ENCODE results near the gene CNTFR.
"Not testable (repeated sequence)": the region's sequence is repeated elsewhere in the genome, so short reads cannot be mapped to it uniquely, and the experiment has no call there.

CNTFR gene, protein sequence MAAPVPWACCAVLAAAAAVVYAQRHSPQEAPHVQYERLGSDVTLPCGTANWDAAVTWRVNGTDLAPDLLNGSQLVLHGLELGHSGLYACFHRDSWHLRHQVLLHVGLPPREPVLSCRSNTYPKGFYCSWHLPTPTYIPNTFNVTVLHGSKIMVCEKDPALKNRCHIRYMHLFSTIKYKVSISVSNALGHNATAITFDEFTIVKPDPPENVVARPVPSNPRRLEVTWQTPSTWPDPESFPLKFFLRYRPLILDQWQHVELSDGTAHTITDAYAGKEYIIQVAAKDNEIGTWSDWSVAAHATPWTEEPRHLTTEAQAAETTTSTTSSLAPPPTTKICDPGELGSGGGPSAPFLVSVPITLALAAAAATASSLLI

DNA sequence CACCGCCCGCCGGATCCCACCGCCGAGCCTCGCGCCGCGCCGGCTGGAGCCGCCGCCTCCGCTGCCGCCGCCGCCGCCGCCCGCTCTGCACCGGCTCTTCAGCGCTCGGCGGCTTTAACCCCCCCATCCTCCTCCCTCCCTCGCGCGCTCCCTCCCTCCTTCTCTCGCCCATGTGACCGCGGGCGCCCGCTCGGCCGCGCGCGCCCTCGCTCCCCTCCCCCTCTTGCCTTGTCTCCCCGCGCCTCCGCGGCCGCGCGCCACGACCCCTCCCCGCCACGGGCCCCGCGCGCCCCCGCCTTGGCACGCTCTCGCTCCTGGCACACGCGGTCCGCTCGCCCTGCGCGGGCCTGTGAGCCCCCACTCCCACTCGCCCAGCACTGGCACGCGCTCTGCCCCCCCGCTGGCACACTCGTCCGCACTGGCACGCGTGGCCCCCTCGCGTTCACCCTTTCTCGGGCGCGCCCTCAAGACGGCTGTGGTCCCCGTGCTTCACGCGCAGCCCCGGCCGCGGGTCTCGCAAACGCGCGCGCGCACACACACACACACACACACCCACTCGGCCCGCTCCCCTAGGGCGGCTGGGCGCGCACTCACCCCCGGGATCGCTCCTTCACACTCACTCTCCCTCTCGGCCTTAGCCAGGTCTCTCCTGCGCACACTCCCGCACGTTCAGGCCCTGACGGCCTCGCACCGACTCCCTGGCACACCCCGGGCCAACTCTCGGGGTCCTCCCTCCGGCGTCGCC, at the start of gene CNTFR:
TSS of gene CNTFR (minus strand) at position 89 of the 745 bp plus-strand sequence. CDS start 20,743 bp downstream, outside the sequence.
- no peak for DNase-seq (ENCODE audit: low read depth in 2 of 2)

DNA sequence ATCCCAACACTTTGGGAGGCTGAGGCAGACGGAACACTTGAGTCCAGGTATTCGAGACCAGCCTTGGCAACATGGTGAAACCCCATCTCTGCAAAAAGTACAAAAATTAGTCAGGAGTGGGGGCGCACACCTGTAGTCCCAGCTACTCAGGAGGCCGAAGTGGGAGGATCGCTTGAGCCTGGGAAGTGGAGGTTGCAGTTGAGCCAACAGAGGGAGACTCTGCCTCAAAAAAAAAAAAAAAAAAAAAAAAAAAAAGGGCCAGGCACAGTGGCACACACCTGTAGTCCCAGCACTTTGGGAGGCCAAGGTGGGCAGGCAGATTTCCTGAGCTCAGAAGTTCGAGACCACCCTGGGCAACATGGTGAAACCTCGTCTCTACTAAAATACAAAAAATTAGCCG, 49.8 kb upstream of the CNTFR start:
- DNase-seq (ENCODE audit: low read depth in 2 of 2): not testable (repeated sequence)

DNA sequence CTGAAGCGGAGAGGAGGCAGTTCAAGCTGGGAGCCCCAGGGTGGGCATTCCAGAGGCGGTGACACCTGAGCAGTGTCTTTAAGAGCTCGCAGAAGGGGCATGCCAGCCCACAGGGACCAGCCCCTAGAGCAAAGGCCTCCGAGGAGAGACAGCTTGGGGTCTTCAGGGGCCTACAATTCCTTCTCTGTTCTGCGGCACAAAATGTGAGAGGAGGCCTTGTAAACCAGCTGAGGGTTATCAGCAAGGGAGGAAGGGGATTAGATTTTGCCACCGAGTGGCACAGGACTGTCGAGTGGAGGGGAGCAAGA, 48.6 kb upstream of the CNTFR start:
- DNase-seq (ENCODE audit: low read depth in 2 of 2): no peak

DNA sequence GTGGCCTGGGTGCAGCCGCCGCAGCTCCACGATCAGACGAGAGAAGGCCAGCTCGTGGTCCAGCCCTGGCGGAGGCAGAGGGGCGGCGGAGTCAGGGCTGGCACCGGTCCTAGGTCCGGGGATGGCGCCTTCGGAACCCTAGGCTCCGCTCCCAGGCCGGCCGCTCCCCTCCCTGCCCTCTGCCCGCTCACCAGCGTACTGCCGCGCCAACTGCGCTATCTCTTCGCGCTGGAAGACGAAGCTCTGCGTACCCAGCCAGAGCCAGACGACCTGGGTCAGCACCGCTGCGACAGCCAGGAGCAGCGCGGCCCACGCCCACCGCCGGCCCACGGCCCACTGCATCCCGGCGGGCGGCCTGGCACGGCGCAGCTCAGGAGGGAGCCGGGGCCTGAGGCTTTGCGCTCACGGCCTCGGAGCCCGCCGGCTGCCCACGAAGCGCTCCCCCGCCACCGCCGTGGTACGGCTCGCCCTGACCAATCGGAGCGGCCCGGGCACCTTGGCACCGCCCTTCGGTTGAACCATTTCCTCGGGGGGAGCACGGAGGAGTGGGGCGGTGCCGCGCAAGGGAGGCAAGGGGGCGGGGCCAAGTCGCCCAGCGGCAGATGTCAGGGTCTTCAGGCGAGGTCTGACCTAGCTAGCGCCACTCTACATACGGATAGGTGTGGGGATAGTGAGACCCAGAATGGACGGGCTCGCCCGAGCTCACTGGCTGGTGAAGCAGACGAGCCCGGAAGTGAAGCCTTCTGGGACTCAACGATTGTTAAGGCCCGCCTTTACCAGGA, 48.0 kb upstream of the CNTFR start, which contains the start of gene SIGMAR1:
TSS of gene SIGMAR1 (minus strand) at position 432 of the 782 bp plus-strand sequence. CDS start at position 342, 90 bp downstream.
- peak; percentile 90 to 92 for DNase-seq (ENCODE audit: low read depth in 2 of 2)

DNA sequence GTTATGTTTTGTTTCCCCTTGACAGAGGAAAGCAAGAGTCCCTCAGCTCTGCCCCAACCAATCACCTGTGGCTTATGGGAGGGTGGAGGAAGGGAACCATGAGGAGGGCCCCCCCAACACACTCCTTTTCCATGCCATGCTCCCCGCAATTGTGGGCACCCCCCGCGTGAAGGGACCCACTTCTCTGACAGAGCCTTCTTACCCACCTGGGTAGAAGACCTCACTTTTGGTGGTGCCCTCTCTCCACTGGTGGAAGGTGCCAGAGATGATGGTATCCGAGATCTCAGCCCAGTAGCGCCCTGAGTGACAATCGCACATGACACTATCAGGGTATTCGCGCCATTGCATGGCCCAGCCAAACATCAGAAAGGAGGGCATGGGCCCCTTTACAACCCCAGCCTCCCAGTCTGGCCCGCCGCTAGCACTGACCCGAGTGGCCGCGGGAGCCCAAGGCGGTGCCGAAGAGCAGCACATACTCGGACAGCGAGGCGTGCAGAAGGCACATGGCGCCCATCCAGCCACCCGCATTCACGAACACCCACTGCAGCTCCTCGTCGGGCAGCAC, 47.3 kb upstream of the CNTFR start:
- DNase-seq (ENCODE audit: low read depth in 2 of 2): no peak

DNA sequence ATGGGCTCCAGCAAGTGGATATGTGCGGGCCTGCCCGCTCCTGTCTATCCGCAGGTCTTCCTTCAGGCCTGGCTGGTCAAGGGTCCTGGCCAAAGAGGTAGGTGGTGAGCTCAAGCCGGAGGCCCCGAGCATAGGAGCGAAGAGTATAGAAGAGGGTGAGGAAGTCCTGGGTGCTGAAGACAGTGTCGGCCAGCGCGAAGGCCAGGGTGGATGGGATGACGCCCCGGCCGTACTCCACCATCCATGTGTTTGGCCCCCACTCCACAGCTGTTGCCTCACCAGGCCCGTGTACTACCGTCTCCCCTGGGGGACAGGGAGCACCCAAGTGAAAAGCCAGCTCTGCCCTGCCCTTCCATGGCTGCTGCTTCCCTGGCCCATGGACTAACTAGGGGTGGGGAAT, 46.0 kb upstream of the CNTFR start:
- DNase-seq (ENCODE audit: low read depth in 2 of 2): no peak

DNA sequence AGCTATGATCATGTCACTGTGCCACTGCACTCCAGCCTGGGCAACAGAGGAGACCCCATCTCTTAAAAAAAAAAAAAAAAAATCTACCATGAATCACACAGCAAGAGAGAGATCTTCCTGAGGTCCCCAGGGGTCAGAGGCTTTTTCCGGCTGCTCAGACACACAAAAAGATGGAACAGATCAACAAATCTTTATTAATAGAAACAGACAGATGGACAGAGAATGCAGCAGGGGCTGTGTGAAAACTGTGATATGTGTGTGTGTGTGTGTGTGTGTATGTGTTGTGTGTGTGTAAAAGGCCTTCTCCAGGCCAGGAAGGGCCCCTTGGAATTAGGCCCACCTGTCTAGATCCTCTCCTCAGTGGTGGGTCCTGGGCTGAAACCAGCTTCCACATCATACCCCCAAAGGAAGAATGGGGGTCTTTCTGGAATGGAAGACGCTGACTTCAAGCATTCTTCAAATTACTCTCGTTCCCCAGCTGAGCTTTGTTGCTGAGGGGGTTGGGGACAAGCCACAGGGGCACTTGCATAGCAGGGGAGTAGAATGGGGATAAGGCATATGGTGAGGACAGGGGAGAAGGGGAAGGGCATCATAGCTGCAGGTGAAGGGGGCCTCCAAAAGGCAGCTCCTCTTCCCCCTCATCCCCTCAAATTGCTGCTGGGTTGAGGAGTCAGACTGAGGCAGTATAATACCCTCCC, 45.2 kb upstream of the CNTFR start:
- DNase-seq (ENCODE audit: low read depth in 2 of 2): no peak

DNA sequence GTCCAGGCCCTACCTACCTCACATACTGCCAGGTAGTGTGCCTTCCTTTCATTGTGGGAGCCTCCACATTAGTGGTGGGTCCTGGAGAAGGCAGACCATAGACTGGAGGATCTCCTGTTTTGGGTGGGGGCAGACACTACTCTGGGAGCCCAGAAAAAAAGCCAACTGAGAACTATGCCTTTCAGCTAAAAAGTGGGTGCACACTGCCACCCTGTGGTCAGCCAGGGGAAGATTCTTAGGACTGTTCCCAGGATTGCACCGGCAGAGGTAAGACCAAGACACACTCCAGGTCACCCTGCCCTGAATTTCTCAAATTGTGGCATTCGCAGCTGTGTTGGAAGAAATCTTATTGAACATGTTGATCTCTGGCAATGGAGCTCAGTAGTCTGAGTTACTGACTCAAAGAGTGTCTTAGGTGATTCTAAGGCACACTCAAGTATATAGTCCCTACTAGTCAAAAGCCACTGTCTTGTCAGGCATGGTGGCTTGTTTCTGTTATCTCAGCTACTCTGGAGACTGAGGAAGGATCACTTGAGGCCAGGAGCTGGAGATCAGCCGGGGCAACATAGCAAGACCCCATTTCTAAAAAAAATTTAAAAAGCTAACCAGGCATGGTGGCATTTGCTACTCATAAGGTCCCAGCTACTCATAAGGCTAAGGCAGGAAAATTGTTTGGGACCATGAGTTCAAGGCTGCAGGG, 44.5 kb upstream of the CNTFR start:
- peak; percentile 47 to 54 for DNase-seq (ENCODE audit: low read depth in 2 of 2)

DNA sequence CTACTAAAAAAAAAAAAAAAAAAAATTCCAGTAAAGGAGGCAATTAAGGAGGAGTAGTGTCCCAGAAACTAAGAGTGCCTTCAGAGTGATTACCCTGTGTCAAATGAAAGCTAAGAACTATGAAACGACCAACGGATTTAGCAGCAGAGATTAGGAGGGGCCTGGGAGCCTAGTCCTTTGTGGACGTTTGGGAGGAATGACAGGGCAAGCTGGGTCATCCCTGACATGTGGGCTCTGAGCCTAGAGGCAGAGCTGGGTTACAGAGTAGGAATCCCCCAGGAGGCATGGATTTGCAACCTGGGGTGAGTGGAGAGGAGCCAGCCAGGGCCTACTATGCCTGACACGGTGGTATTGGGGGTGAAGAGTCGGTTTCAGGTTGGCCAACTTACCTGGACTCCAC, 43.6 kb upstream of the CNTFR start:
- no peak for DNase-seq (ENCODE audit: low read depth in 2 of 2)

DNA sequence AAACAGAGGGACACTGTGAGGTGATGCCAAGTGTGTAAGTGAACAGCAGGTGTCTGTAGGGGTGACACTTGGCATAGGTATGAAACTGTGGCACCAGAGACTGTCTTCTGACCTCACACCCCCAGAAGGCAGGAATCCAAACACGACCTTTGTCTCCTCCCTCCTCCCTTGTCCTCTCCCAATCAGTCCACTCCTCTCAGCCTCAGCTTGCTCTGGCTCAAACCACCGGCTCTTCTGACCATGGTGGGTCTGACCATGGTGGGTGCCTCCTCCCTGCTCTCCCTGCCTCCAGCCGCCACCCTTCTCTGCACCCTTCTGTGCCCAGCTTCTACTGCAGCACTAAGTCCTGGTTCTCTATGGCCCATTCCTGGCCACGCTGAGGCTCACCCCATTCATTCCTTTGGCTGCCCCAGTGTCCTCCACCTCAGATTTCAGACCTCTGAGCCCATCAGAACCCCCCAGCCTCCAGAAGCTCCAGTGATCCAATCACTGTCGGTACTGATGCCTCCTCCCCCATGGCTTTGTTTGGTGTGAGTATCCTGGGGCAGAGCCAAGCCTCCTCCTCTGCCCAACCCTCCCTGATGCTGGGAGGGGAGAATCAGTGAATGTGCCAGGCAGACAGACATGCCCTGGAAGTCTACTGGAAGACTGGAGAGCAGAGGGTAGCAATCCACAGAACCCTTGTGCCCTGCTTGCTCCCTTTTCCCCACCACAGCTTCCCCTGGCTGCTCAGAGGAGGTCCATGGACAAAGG, 41.1 kb upstream of the CNTFR start:
- DNase-seq (ENCODE audit: low read depth in 2 of 2): no peak

DNA sequence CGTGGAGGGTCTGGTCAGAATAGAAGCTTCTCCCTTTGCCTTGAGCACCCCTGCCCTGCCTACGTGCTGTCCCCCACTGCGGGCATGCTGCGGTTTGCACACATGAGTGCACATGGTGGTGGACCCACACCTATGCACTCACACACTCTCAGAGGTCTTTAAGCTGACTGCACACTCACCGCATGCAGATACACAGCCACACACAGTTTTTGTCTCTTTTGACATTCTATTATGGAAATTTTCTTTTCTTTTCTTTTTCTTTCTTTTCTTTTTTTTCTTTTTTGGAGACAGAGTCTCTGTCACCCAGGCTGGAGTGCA, 39.9 kb upstream of the CNTFR start:
- no peak for DNase-seq (ENCODE audit: low read depth in 2 of 2)

DNA sequence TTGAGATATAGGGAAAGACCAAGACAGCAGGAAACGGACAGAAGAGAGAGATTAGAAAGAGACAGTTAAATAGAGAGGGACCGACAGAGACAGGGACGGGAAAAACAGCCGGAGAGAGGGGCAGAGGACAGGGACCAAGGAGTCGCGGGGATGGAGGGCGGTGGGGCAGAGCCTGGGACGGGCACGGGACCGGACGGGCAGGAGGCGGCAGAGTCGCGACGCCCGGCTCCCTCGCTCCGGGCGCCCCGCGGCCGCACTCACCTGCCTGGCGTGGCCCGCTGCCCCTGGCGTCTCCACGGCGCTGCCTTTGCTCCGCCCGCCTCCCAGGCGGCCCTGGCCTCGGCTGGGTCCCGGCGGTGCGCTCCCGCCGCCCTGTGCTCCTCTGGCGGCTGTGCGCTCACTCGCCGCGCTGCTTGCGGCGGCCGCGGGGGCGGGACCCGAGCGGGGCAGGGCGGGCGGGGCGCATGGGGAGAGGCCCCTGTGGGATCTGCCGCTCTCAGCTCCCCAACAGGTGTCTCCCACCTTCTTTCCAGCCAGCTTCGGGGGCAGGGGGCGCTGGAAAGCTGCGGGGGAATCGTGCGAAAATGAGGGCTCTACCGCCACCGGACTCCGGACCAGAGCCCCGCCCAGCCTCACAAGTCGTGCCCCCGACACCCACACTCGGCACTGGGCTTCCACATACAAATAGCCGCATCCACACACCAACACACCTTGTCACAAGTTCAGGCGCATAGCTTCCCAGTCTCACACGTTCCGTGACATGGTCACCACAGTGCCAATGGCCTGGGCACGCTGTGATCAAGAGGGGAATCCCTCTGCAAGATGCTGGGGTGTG, 39.3 kb upstream of the CNTFR start, which contains the start of gene ARID3C:
TSS of gene ARID3C (minus strand) at position 411 of the 835 bp plus-strand sequence. CDS start 1,052 bp downstream, outside the sequence.
- DNase-seq (ENCODE audit: low read depth in 2 of 2): peak in 1 of 2 donors; percentile 33

DNA sequence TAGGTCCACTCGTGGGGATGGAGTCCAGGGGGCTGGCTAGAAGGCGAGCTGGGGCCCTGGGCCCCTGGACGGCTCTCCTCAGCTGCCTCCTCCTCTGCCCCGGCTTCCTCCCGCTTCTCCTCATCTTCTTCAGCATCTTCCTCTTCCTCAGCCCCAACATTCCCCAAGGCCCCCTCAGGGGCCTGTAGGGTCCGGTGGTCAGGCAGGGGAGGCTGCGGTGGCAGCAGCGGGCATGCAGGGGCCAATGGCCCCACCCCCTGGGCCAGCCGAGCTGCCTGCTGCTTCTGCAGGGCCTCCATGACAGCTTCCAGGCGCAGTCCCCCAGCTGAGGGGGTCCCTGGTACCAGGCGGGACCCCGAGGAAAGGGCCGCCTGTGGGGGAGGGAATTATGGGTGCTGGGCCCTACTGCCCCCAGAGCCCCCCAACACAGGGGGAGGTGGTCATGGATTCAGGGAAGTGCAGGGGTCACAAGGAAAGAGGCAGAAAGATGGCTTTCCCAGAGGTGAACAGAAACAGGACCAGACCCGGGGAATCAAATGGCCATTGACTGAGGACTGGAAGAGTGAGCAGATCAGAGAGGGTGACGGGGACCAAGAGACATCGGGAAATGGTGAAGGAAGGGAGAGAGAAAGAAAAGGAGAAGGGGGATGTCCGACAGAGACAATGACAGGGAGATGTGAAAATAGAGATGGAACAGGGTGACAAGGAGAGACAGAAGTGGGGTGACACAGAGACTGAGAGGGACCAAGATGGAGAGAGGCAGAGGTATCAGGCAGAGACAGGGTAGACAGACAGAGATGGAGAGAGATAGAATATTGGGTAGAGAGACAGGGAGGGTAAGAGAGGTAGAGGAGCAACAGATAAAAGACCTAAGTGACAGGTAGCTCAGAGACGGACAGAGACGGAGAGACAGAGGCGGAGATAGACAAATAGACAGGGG, 38.5 kb upstream of the CNTFR start:
- DNase-seq (ENCODE audit: low read depth in 2 of 2): no peak

DNA sequence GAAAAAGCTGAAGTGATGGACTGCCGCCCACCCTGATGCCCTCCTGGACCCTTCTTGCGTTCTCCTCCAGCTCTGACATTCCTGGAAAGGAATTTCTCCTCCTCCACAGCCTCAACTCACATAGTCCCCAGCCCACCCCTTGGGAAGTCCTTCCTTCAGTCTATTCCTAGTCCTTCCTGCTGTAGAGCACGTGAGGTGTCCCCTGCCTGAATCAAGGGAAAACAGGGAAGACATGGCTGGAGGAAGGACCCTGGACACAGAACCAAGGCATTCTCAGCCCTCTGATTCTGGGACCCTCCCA, 35.6 kb upstream of the CNTFR start:
- DNase-seq (ENCODE audit: low read depth in 2 of 2): no peak

DNA sequence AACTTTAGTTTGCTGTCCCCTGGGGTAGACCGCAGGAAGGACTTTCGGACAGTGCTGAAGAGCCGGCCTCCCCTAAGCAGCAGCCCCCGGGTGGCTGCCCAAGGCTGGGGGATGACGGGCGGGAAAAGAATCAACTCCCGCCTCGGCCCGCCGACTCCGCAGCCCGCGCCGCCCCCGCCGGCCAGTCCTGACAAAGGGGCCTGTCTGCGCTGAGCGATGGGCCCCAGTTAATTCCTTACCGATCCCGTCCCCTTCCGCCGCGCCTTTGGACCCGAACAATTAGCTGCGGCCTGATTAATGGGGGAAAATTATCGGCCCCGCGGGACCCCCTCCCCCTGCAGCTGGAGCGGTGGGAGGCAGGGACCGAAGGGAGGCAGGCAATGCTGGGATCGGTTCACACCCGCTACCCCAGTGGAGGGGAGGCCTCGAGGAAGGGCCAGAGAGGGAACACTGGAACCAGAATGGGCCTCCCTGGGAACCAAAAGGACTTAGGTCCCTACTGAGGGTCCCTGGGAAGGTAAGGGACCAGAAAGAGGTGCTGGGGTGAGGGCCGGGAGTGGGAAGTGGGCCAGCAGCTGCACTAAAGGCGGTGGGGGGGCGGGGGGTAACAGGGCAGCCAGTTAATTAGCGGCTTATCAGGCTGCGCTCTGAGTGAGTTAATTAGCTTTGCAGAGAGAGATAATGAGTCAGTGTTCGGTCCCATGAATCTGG, 35.1 kb upstream of the CNTFR start:
- DNase-seq (ENCODE audit: low read depth in 2 of 2): no peak

DNA sequence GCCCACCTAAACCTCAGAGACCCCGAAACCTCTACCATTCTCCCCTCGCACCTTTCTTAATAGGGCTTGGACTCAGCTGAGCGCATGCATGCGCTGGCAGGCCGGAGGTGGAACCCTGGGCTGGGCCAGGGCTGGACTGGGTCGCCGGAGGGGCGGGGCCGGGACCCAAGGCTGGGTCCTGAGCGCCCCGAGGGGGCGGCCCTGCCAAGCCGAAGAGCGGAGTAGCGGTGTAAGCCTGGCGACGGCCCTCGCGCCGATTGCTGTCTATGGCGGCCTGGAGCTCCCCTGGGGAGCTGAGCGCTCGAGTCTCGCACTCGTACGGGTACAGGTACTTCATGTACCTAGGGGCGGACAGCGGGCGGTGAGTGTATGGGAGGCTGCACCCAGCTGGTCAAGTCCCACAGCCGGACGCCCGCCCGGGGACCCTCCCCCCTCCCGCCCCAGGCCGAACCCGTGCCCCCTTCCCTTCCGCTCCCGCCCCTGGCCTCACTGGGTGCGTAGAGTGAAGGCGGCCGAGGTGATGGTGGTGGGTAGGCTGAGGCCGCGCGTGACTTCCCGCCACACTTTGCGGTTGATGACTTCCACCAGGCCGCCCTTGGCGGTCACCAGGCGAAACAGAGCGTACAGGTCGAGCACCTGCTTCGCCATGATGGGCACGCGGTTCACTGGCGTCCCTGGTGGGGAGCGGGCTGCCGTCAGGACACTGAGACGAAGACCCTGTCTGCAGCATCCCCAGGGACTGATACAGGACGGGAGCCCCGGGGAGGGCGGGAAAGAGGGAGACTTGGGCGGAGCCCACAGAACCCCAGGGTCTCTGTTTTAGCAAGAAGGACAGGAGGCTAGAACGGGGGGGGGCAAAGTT, 34.1 kb upstream of the CNTFR start:
- no peak for DNase-seq (ENCODE audit: low read depth in 2 of 2)
